SK-N-MC (cell line): ENCODE measurements around the gene C10orf95.

Source experiments
- DNase-seq: peaks from one replicate; pipeline ENCODE4 v3.0.0-alpha.2; 2011; ENCODE audit warnings: low read depth, low spot score
- H3K27ac ChIP-seq: fragments of 200-600 bp; sonication (generic); 2 replicates; pipeline ENCODE4 v1.5.1; 2016; ENCODE audit warnings: mixed run types
- H3K36me3 ChIP-seq: fragments of 200-600 bp; sonication (generic); 2 replicates; pipeline ENCODE4 v1.6.1; 2017; ENCODE audit warnings: antibody characterized with exemption, low read length, mixed read lengths; ENCODE audit not compliant: insufficient read depth
- H3K4me3 ChIP-seq: fragments of 200-600 bp; sonication (generic); 2 replicates; pipeline ENCODE4 v1.5.1; 2016
- H3K9ac ChIP-seq: fragments of 200-600 bp; sonication (generic); 2 replicates; pipeline ENCODE4 v1.8.0; 2017; ENCODE audit warnings: mixed run types, mixed read lengths; ENCODE audit not compliant: insufficient read length
- H3K9me3 ChIP-seq: fragments of 200-600 bp; sonication (generic); 2 replicates; pipeline ENCODE4 v1.6.1; 2017; ENCODE audit warnings: low read depth, mild to moderate bottlenecking, antibody characterized with exemption, low read length, moderate library complexity, mixed read lengths
- EZH2 ChIP-seq: fragments of 200-600 bp; sonication (generic); IDR thresholded peaks from one replicate; pipeline ENCODE4 v1.6.1; 2017; ENCODE audit warnings: antibody characterized with exemption
- FOXP2 ChIP-seq: optimal IDR thresholded peaks from 2 replicates; pipeline ENCODE3; 2011; ENCODE audit warnings: mild to moderate bottlenecking, moderate library complexity; ENCODE audit not compliant: insufficient read depth; ENCODE audit errors: extremely low read length, control extremely low read depth
- POLR2AphosphoS5 ChIP-seq: IDR thresholded peaks from 2 replicates; pipeline ENCODE4 v1.6.1; 2012; ENCODE audit warnings: mild to moderate bottlenecking, low read depth, low read length, borderline replicate concordance

The C10orf95 gene

GRCh38 chr10:102423372-102423968 lies 27.9 kb downstream of the C10orf95 start:
- no peaks in the 10 kb centered on the region for H3K36me3 ChIP-seq
- TF ChIP-seq POLR2AphosphoS5: no peak
- TF ChIP-seq EZH2: no peak
- TF ChIP-seq FOXP2: no peak
- H3K9ac ChIP-seq: no peak overlapping the region
- no peak overlapping the region for H3K4me3 ChIP-seq
- H3K9me3 ChIP-seq: no peaks in the 10 kb centered on the region
- DNase-seq: no peak
- no peak overlapping the region for H3K27ac ChIP-seq

DNA sequence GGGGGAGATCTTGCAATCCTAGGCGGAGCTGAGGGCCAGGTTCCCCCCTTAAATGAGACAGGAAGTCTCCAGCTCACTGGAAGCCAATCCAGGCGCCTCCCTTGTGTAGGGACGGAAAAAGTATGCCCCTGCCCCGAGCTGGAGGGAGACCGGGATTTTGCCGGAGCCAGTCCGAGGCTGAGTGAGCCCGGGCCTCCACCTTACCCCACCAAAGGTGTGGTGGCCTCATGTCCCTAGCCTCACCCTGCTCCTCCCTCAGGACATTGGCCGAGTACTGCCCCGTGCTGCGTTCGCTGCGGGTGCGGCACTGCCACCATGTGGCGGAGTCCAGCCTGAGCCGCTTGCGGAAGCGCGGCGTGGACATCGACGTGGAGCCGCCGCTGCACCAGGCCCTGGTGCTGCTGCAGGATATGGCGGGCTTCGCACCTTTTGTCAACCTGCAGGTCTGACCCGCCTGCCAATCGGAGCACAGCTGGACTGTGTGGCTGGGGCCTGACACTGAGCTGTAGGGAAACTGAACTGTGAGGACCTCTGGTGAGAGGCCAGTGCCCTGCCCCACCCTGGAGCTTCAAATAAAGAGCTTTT lies 28.7 kb downstream of the C10orf95 start:
- H3K9me3 ChIP-seq: no peaks in the 10 kb centered on the region
- no peak overlapping the region for H3K27ac ChIP-seq
- TF ChIP-seq EZH2 (no peak), POLR2AphosphoS5 (no peak; the same call in 1 of the 2 replicates), FOXP2 (no peak)
- no peak overlapping the region for H3K4me3 ChIP-seq
- DNase-seq: no peak
- no peaks in the 10 kb centered on the region for H3K36me3 ChIP-seq
- H3K9ac ChIP-seq: no peak overlapping the region

DNA sequence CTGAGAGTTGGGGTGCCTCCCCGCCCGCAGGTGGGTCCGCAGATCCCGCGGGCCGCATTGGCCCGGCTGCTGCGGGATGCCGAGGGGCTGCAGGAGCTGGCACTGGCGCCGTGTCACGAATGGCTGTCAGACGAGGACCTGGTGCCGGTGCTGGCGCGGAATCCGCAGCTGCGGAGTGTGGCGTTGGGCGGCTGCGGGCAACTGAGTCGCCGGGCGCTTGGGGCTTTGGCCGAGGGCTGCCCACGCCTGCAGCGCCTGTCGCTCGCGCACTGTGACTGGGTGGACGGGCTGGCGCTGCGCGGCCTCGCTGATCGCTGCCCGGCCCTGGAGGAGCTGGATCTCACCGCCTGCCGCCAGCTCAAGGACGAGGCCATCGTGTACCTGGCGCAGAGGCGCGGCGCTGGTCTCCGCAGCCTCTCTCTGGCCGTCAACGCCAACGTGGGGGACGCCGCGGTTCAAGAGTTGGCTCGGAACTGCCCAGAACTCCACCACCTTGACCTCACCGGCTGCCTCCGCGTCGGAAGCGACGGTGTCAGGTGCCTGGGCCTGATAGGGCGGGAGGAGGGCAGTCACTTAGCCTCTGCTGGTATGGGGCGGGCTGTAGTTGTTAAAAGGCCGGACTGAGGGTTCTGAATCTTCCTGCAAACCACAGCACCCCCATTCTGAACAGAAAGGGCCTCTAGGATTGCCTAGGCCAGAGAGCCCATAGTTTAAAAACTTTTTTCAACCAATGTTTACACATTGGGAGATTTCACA lies 29.4 kb downstream of the C10orf95 start:
- Histone ChIP-seq H3K9ac (peak overlapping the region; percentile 27), H3K4me3 (peak overlapping the region; percentile 90), H3K27ac (no peak overlapping the region), H3K36me3 (no peaks in the 10 kb centered on the region), H3K9me3 (no peaks in the 10 kb centered on the region)
- DNase-seq: no peak
- no peak for TF ChIP-seq EZH2
- TF ChIP-seq FOXP2: no peak
- TF ChIP-seq POLR2AphosphoS5: no peak

DNA sequence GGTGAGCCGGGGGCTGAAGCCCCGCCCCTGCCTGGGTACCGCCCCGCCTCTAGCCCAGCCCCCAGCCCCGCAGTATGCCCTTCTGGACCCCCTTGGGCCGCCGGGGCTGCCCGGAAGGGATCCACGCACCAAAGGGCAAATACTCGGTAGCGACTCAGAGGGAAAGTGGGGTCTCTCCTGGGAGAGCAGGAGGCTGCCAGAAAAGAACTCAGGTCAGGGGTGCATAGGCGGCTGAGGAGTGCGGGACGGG lies 29.9 kb downstream of the C10orf95 start:
- Histone ChIP-seq H3K9me3 (no peaks in the 10 kb centered on the region), H3K27ac (no peak overlapping the region), H3K36me3 (no peaks in the 10 kb centered on the region), H3K4me3 (peak overlapping the region; percentile 90), H3K9ac (peak overlapping the region; percentile 27)
- TF ChIP-seq EZH2 (no peak), POLR2AphosphoS5 (no peak), FOXP2 (no peak)
- no peak for DNase-seq

DNA sequence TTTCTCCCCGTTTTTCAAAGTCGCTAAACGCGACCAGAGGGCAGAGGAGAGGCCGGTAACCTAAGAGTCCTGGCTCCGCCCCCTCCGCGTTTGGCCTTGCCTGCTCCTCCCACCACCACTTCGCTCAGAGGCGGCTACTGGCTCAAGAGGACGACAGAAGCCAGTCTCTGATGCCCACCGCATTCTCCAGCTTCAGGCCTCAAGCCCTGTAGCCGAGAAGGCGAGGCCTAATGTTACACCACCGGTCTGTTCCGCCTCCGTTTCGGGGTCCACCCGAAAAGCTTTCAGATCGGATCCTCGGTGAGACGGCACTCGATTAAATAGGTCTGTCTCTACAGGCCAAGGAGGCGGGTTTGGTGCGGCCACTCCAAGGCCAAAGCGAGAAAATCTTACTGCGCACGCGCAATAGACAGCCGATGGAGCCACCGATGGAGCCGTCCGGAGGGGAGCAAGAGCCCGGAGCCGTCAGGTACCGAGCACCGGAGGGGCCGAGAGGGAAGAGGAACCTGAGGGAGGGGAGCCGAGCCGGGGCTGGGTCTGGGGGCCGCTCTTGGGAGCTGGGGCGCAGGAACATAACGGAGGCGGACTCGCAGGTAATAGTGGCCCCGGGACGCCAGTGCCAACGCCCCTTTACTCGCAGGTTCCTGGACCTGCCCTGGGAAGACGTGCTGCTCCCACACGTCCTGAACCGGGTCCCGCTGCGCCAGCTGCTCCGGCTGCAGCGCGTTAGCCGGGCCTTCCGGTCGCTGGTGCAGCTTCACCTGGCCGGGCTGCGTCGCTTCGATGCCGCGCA lies 30.4 kb downstream of the C10orf95 start, which contains the start of gene FBXL15:
Gene FBXL15 (plus strand): TSS at position 123 of the 793 bp plus-strand sequence. CDS start 294 bp downstream, at position 417.
- DNase-seq: peak; percentile 61
- Histone ChIP-seq H3K9me3 (no peaks in the 10 kb centered on the region), H3K27ac (peak within 1 kb of the TSS; percentile 67; the same call in 1 of the 2 replicates), H3K9ac (peak within 1 kb of the TSS; percentile 60), H3K36me3 (no peaks in the 10 kb centered on the region), H3K4me3 (peak within 1 kb of the TSS; percentile 90)
- TF ChIP-seq EZH2 (no peak), POLR2AphosphoS5 (peak; percentile 15; the same call in 1 of the 2 replicates), FOXP2 (peak; percentile 26)

DNA sequence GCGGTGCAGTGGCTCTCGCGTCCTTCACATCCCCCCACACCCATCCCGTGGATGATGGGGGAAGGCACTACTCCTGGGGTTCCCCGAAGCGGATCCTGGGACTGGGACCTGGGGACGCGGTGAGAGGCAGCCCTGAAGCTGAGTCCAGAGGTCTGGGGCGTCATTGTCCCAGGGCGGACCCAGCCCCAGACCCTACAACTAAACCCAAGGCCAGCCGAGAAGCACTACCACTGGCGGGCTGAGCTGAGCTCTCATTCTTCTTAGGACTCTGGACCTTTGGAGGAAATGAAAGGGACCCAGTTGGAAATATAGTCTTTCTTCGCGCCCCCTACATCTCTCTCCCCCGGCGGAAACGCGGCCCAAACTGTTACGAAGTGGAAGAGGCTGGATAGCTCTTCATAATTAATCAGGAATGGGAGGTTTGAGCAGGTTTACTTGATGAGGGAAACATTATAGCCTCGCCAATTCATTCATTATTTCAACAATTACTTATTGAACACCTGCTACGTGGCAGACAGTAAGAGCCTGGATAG lies 31.1 kb downstream of the C10orf95 start:
- H3K27ac ChIP-seq: no peak overlapping the region
- H3K4me3 ChIP-seq: peak overlapping the region; percentile 90
- H3K9ac ChIP-seq: peak overlapping the region; percentile 60
- DNase-seq: no peak
- no peaks in the 10 kb centered on the region for H3K36me3 ChIP-seq
- TF ChIP-seq FOXP2 (no peak), EZH2 (no peak), POLR2AphosphoS5 (no peak)
- no peaks in the 10 kb centered on the region for H3K9me3 ChIP-seq

DNA sequence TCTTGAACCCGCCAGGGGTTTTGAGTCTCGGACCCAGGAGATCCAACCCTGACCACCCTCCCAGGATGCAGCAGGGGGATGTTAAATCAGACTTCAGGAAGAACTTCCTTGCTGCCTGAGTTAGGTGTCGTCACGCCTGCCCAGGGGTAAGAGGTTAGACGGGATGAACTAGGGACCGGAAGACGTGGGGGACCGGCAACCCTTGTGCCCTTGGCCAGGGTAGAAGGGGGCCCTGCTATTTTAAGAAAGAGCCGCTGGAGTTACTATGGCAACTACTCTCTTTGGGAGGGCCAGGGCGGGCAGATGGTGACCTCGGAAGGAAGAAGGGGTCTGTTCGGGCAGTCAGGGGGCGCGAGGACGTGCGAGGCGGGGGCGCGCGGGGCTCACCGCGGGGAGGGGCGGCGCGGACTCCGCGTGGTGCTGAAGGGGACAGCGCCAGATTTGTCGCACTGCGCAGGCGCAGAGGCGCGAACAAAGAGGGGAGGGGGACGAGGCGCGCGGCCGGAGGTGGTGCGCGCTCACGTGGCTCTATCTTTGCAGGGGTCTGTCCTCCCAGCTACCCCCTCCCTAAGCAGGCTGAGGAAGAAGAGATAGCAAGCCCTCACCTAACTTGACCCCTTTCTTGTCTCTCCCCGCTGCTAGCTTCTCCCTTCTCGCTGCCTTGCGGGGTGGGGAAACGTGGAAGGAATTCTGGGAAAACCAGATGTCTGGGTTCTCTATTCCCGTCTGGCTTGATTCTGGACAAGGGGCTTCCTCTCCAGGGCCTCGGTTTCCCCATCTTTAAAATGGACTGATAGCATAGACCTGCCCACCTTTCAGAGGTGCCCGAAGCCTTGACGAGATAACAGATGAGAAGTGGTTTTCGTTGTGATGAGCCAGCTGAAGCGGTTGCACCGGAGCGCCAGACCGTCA lies 31.8 kb downstream of the C10orf95 start:
- DNase-seq: no peak
- H3K36me3 ChIP-seq: no peaks in the 10 kb centered on the region
- H3K9me3 ChIP-seq: no peaks in the 10 kb centered on the region
- no peak for TF ChIP-seq FOXP2
- TF ChIP-seq POLR2AphosphoS5: no peak
- no peak for TF ChIP-seq EZH2
- no peak overlapping the region for H3K27ac ChIP-seq
- peak overlapping the region; percentile 90 for H3K4me3 ChIP-seq
- no peak overlapping the region for H3K9ac ChIP-seq
